DOHH2 (cell line): ENCODE results near the gene ZDHHC1.

Experiments
- CTCF ChIP-seq: fragments of 200-600 bp; sonication (generic); IDR thresholded peaks from one replicate; pipeline ENCODE4 v1.5.1; 2014; ENCODE audit warnings: antibody characterized with exemption, mild to moderate bottlenecking, low read depth, low read length; ENCODE audit not compliant: poor library complexity, severe bottlenecking
- EZH2phosphoT487 ChIP-seq: fragments of 200-600 bp; sonication (generic); IDR thresholded peaks from 2 replicates; pipeline ENCODE4 v1.6.1; 2017; ENCODE audit warnings: borderline replicate concordance, mild to moderate bottlenecking, antibody characterized with exemption, low read length, moderate library complexity, mixed read lengths

DNA sequence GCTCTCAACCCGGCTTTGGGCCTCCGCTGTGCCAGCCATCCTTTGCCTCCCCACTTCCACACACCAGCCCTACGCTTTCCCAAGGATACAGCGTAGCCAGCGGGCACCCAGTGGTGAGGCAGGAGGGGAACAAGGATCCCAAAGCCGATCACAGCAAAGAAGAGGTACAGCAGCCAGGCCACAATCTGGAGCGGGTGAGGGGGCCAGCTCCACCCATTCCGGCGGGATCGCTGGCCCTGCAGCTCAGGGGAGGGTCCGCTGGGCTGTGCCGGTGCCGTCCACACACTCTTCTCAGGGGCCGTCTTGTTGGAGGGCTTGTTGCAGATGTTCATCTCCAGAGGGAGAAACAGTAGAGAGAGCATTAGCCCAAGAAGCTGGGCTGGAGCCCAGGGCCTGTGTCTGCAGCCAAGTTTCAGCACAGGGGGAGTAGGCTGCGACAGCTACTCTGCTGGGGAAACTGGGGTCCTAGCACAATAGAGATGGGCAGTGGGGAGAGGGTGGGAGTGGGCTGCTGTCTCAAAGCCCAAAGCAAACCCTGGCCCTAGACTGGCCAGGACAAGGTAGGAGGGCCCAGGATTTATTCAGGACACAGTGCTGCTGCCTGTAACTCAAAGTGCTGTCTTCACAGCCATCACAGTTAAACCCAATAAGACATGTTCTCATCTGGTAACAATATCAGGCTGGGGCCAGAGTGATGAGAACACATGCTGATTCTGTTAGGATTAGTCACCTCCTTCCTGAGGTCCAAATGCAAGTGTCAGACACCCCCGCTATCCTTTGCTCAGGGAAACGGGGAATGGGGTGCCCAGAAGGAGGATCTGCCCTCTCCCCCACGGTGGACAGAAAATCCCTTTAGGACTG, 9.9 kb downstream of the ZDHHC1 start:
- TF ChIP-seq CTCF, result no peak
- TF ChIP-seq EZH2phosphoT487, result no peak
